T-helper 2 cell treated with Interferon-gamma antibody and Interleukin-4, amounts not matched to agents 5 μg/mL and 100 μg/mL, for 36 hours (primary cell): Measurements from ENCODE around the gene TGM1.
"Not testable (repeated sequence)": the region's sequence is repeated elsewhere in the genome, so short reads cannot be mapped to it uniquely, and the experiment has no call there.

Source experiments
- DNase-seq: peaks from one replicate; pipeline ENCODE4 v3.0.0; 2021; ENCODE audit warnings: low spot score
- H3K27ac Mint-ChIP-seq: one replicate; pipeline ENCODE4 v1.8.0; 2021; ENCODE audit warnings: mild to moderate bottlenecking, mixed read lengths
- H3K27me3 Mint-ChIP-seq: one replicate; pipeline ENCODE4 v1.8.0; 2021; ENCODE audit warnings: low read depth, mixed read lengths
- H3K36me3 Mint-ChIP-seq: one replicate; pipeline ENCODE4 v1.8.0; 2021; ENCODE audit warnings: low read depth, mixed read lengths
- H3K4me1 Mint-ChIP-seq: one replicate; pipeline ENCODE4 v1.8.0; 2021; ENCODE audit warnings: low read depth, mixed read lengths
- H3K4me3 Mint-ChIP-seq: one replicate; pipeline ENCODE4 v1.8.0; 2022; ENCODE audit warnings: mild to moderate bottlenecking, moderate library complexity, mixed read lengths
- H3K9me3 Mint-ChIP-seq: one replicate; pipeline ENCODE4 v1.8.0; 2021; ENCODE audit warnings: mixed read lengths

Gene TGM1

DNA sequence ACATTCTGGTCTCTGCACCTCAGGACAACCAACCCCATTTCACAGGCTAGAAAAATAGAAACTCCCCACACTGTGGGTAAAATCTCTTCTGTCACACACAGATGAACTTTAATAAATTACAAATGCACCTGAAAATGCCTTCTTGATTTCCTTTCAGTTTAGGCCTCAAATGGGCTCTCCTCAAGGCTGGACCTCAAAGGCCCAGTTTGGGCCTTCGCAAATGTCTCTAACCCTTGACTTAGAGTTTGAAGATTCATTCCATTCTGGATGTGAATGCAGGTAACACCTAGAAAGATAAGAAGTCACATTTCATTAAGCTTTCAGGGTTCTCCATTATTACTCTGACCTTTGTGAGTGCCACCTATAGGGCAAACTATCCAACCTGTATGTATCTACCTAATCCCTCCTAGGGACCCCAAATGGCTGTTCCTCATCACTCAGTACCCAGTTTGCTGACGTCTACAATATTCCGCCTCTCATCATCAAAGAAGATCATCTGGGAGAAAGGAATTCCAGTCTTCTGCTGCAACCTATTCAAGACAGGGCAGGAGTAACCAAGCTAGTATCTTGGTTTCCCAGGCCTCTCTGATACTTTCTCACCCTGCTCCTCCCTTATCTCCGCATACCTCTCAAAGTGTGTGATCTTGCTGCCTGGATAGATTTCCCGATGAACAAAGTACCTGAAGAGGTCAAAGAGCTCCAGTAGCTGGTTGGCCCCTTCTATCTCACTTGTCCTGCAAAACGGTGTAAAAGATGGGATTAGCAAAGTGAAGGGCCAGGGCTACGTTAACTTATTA, 48.9 kb downstream of the TGM1 start:
- Mint-ChIP-seq H3K4me3 (peak overlapping the region; percentile 87), H3K27me3 (no peaks in the 10 kb centered on the region), H3K9me3 (no peaks in the 10 kb centered on the region), H3K4me1 (peaks cover 29% of the 10 kb centered on the region), H3K36me3 (peaks cover 43% of the 10 kb centered on the region), H3K27ac (peak overlapping the region; percentile 96)
- DNase-seq, result no peak

DNA sequence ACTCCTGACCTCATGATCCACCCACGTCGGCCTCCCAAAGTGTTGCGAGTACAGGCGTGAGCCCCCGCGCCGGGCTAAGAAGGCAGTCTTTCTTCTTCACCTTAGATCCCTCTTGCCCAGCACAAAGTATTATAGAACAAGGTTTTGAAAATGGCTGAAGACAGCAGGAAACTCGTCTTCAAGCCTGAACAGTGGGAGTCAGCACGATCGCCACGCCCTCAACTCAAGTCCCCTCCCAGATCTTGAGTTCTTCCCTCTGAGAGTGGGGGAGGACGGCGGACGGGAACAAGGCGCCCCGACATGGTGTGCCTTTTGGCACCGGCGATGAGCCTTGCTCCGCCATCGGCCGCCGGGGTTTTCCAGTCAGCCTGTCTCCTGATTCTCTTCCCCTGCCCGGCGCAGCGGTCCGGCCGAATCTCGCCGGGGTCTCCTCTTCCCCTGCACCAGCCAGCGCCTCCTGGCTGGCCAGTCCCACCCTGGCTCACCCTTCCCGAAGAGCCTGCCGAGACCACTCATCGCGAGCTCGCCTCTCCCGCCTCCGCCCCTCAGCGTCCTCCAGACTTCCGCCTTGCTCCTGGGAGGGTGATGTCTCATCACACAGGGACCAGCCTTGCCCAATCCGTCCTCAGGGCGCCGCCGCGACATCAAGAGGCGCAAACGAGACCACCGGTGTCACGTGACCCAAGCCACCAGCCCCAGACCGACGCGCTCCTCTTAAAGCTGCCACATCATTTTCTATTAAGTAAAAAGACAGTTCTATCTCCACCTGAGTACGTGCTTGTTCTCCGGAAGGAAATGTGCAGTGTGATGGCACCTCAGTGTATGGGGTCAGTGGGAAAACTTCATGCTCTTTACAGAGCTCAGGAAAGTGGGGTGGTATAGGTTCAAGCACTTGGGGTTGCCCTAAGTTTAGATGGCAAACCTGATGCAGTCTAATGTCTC, 49.8 kb downstream of the TGM1 start, which contains the start of gene CHMP4A:
Gene CHMP4A, minus strand, starts transcription at position 565 of the 942 bp plus-strand sequence. Its CDS starts 49 bp downstream, at position 516.
- Mint-ChIP-seq H3K27ac (peak within 1 kb of the TSS; percentile 96), H3K9me3 (no peaks in the 10 kb centered on the region), H3K4me1 (peaks cover 29% of the 10 kb centered on the region), H3K36me3 (peaks cover 47% of the 10 kb centered on the region), H3K4me3 (peak within 1 kb of the TSS; percentile 87), H3K27me3 (no peaks in the 10 kb centered on the region)
- peak; percentile 96 for DNase-seq

- H3K4me3 Mint-ChIP-seq, result peak overlapping the region; percentile 87
- no peaks in the 10 kb centered on the region for H3K9me3 Mint-ChIP-seq
- peaks cover 26% of the 10 kb centered on the region for H3K4me1 Mint-ChIP-seq
- no peak for DNase-seq
- H3K36me3 Mint-ChIP-seq, result peaks cover 54% of the 10 kb centered on the region
- no peaks in the 10 kb centered on the region for H3K27me3 Mint-ChIP-seq
- peak overlapping the region; percentile 96 for H3K27ac Mint-ChIP-seq
Observed at GRCh38 chr14:24211311-24211710, 51.7 kb downstream of the TGM1 start.

- H3K4me1 Mint-ChIP-seq, result peaks cover 10% of the 10 kb centered on the region
- peaks cover 5% of the 10 kb centered on the region for H3K9me3 Mint-ChIP-seq
- H3K4me3 Mint-ChIP-seq, result no peak overlapping the region
- DNase-seq, result no peak
- H3K27ac Mint-ChIP-seq, result no peak overlapping the region
- no peaks in the 10 kb centered on the region for H3K27me3 Mint-ChIP-seq
- H3K36me3 Mint-ChIP-seq, result peaks cover 62% of the 10 kb centered on the region
Observed at GRCh38 chr14:24207625-24208024, 55.4 kb downstream of the TGM1 start.

GRCh38 chr14:24207104-24207551, 55.8 kb downstream of the TGM1 start:
- peaks cover 67% of the 10 kb centered on the region for H3K36me3 Mint-ChIP-seq
- no peak for DNase-seq
- H3K9me3 Mint-ChIP-seq, result peaks cover 6% of the 10 kb centered on the region
- no peak overlapping the region for H3K4me3 Mint-ChIP-seq
- no peaks in the 10 kb centered on the region for H3K27me3 Mint-ChIP-seq
- H3K4me1 Mint-ChIP-seq, result peaks cover 10% of the 10 kb centered on the region
- no peak overlapping the region for H3K27ac Mint-ChIP-seq

DNA sequence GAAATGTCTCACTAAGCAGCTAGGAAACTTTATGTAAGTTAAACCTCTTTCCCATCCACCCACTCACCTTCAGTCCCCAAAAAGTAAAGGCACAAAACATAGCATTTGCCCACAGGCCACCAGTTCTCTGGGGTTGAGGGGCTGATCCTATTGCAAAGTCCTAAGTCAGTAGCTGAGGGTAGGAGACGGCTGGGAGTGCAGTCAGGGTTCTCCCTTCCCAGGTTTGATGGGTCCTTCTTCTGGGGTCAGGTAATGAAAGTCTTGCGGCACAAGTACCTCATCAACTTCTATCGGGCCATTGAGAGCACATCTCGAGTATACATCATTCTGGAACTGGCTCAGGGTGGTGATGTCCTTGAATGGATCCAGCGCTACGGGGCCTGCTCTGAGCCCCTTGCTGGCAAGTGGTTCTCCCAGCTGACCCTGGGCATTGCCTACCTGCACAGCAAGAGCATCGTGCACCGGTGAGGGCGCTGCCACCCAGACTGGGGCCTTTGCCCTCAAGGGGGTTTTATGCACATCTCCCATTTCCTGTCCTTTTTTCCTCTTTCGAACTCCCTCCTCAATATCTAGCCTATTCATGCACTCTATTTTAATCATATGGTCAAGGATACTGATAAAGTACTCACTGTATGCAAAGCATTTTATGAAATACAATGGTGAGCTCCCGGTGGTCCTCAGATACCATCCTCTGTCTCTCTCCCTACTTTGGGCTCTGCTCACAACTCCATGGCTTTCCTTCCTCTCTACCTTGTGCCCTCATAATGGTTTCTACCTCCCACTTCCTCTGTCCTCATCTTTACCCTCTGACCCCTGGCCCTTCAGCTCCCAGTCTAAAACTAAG, 56.5 kb downstream of the TGM1 start:
- Mint-ChIP-seq H3K4me1 (peaks cover 6% of the 10 kb centered on the region), H3K4me3 (no peak overlapping the region), H3K36me3 (peaks cover 69% of the 10 kb centered on the region), H3K27ac (no peak overlapping the region), H3K27me3 (no peaks in the 10 kb centered on the region), H3K9me3 (peaks cover 9% of the 10 kb centered on the region)
- no peak for DNase-seq

GRCh38 chr14:24204163-24205146, 58.5 kb downstream of the TGM1 start:
- H3K4me3 Mint-ChIP-seq, result no peak overlapping the region
- H3K36me3 Mint-ChIP-seq, result peaks cover 67% of the 10 kb centered on the region
- no peak for DNase-seq
- H3K27me3 Mint-ChIP-seq, result no peaks in the 10 kb centered on the region
- H3K9me3 Mint-ChIP-seq, result peaks cover 12% of the 10 kb centered on the region
- no peaks in the 10 kb centered on the region for H3K4me1 Mint-ChIP-seq
- peak overlapping the region; percentile 2 for H3K27ac Mint-ChIP-seq

DNA sequence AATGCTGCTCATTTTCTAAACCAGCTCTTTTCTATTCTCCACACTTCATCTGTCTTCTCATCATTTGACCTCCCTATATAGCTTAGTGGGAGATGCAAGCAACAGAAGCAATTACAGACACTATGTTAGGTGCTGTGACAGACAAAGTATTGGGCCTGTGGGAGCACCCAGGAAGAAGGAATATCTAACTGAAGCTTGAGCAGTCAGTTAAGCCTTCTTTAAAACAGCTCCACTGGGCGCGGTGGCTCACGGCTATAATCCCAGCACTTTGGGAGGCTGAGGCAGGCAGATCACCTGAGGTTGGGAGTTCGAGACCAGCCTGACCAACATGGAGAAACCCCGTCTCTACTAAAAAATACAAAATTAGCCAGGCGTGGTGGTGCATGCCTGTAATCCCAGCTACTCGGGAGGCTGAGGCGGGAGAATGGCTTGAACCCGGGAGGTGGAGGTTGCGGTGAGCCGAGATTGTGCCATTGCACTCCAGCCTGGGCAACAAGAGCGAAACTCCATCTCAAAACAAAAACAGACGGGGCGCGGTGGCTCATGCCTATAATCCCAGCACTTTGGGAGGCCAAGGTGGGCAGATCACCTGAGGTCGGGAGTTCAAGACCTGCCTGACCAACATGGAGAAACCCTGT, 59.6 kb downstream of the TGM1 start:
- H3K4me1 Mint-ChIP-seq, H3K27me3 Mint-ChIP-seq, DNase-seq: not testable (repeated sequence)

DNA sequence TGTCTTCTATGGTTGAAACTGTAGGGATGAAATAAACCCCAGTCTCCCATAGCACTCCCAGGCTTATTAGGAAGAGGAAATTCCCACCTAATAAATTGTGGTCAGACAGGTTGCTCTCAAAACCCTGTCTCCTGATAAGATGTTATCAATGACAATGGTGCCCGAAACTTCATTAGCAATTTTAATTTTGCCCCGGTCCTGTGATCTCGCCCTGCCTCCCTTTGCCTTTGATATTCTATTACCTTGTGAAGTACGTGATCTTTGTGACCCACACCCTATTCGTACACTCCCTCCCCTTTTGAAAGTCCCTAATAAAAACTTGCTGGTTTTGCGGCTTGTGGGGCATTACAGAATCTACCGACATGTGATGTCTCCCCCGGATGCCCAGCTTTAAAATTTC, 60.4 kb downstream of the TGM1 start:
- Mint-ChIP-seq H3K9me3 (peaks cover 12% of the 10 kb centered on the region), H3K36me3 (peaks cover 63% of the 10 kb centered on the region)
- H3K4me1 Mint-ChIP-seq, H3K27me3 Mint-ChIP-seq, H3K27ac Mint-ChIP-seq, DNase-seq, H3K4me3 Mint-ChIP-seq: not testable (repeated sequence)

More for the DNA sequence above, 59.6 kb downstream of the TGM1 start:
- not testable (repeated sequence) for H3K4me3 Mint-ChIP-seq, H3K27ac Mint-ChIP-seq
- peaks cover 71% of the 10 kb centered on the region for H3K36me3 Mint-ChIP-seq
- peaks cover 12% of the 10 kb centered on the region for H3K9me3 Mint-ChIP-seq
